B cell (primary cell): ENCODE measurements around the gene TKFC. TPM values are rescaled to one million over a fixed set of nuclear protein-coding genes. Genes with fewer than 3 reads are reported as not detected.

Experiments
- ATAC-seq: fragments of 200-7000 bp; cut with Tn5 transposase; one replicate; pipeline ENCODE4 v1.10.0; 2021; ENCODE audit warnings: low read depth, mild to moderate bottlenecking, moderate number of reproducible peaks, moderate library complexity
- CTCF ChIA-PET: fragments of 350-600 bp; sonication (Branson Sonifier 250); formaldehyde crosslinking; loops from one replicate; lab custom pipeline; 2021; ENCODE audit warnings: antibody characterized with exemption, inconsistent platforms; lab: Charles Lee
- POLR2A ChIA-PET: fragments of 350-600 bp; sonication (Branson Sonifier 250); formaldehyde crosslinking; loops from one replicate; lab custom pipeline; 2021; ENCODE audit warnings: antibody characterized with exemption; lab: Charles Lee
- DNase-seq: peaks from one replicate; pipeline ENCODE4 v3.0.0; 2013
- H2AFZ ChIP-seq: 2 replicates; pipeline ENCODE4 v1.6.1; 2012; ENCODE audit warnings: mild to moderate bottlenecking, low read depth, low read length; ENCODE audit not compliant: insufficient read depth, poor library complexity, severe bottlenecking
- H3K27ac ChIP-seq, 2 donors: 1 replicate in 1 of 2; 2 replicates in 1 of 2; pipeline ENCODE4 v1.5.1; 2012 to 2013; ENCODE audit warnings: low read length in 2 of 2, mild to moderate bottlenecking in 2 of 2, moderate library complexity in 1 of 2
- H3K27me3 ChIP-seq, 4 experiments: fragments of 200-600 bp in 1 of 4; sonication (generic) in 1 of 4; replicated peaks in 1 of 4; 1 replicate in 2 of 4; 2 replicates in 2 of 4; pipeline versions ENCODE4 v1.6.1 to v1.7.0; 2013 to 2016; ENCODE audit warnings: low read length in 3 of 4, mild to moderate bottlenecking in 2 of 4, mixed read lengths in 1 of 4, moderate library complexity in 1 of 4; ENCODE audit not compliant: insufficient read depth in 4 of 4, control insufficient read depth in 3 of 4; ENCODE audit errors: control extremely low read depth in 1 of 4
- H3K36me3 ChIP-seq, 2 experiments: replicated peaks in 1 of 2; 1 replicate in 1 of 2; 2 replicates in 1 of 2; pipeline versions ENCODE4 v1.6.1 to v1.7.1; 2013; ENCODE audit warnings: low read length in 1 of 2; ENCODE audit not compliant: insufficient read depth in 2 of 2, control insufficient read depth in 1 of 2; ENCODE audit errors: control extremely low read depth in 1 of 2, extremely low read depth in 1 of 2
- H3K4me1 ChIP-seq, 2 donors: fragments of 200-600 bp in 1 of 2; sonication (generic) in 1 of 2; 1 replicate in 1 of 2; 2 replicates in 1 of 2; pipeline versions ENCODE4 v1.5.1 to v1.6.1; 2013 to 2017; ENCODE audit warnings: low read length in 2 of 2; ENCODE audit not compliant: control insufficient read depth in 2 of 2, insufficient read depth in 2 of 2
- H3K4me2 ChIP-seq: replicated peaks from 2 replicates; pipeline ENCODE3; 2012; ENCODE audit warnings: mild to moderate bottlenecking, low read depth, low read length; ENCODE audit not compliant: poor library complexity, severe bottlenecking
- H3K4me3 ChIP-seq, 5 experiments: fragments of 200-600 bp in 1 of 5; sonication (generic) in 1 of 5; 1 replicate in 3 of 5; 2 replicates in 2 of 5; pipeline versions ENCODE4 v1.5.1 to v1.7.0; 2011 to 2016; ENCODE audit warnings: low read length in 4 of 5, mild to moderate bottlenecking in 4 of 5, low read depth in 2 of 5, control low read depth in 1 of 5, moderate library complexity in 1 of 5; ENCODE audit not compliant: insufficient read depth in 1 of 5; ENCODE audit errors: control extremely low read depth in 1 of 5, extremely low read depth in 1 of 5
- H3K79me2 ChIP-seq: fragments of 200-600 bp; sonication (generic); one replicate; pipeline ENCODE4 v1.6.0; 2016; ENCODE audit warnings: low read length; ENCODE audit not compliant: control insufficient read depth, insufficient read depth
- H3K9ac ChIP-seq: fragments of 200-600 bp; sonication (generic); 2 replicates; pipeline ENCODE4 v1.6.1; 2017; ENCODE audit warnings: mild to moderate bottlenecking, low read length, moderate library complexity
- H3K9me3 ChIP-seq, 3 donors: one replicate each; pipeline versions ENCODE4 v1.6.1 to v1.7.1; 2013; ENCODE audit warnings: low read length in 2 of 3; ENCODE audit not compliant: control insufficient read depth in 2 of 3, insufficient read depth in 1 of 3; ENCODE audit errors: control extremely low read depth in 1 of 3
- H4K20me1 ChIP-seq: 2 replicates; pipeline ENCODE4 v1.6.0; 2012; ENCODE audit warnings: mild to moderate bottlenecking, low read length; ENCODE audit not compliant: insufficient read depth, control insufficient read depth, poor library complexity, severe bottlenecking
- H3K27ac Mint-ChIP-seq: one replicate; pipeline ENCODE4 v1.8.0; 2021; ENCODE audit warnings: mixed read lengths
- H3K27me3 Mint-ChIP-seq: one replicate; pipeline ENCODE4 v1.8.0; 2021; ENCODE audit warnings: mixed read lengths
- H3K4me1 Mint-ChIP-seq: one replicate; pipeline ENCODE4 v1.8.0; 2021; ENCODE audit warnings: mixed read lengths
- H3K4me3 Mint-ChIP-seq: one replicate; pipeline ENCODE4 v1.8.0; 2021; ENCODE audit warnings: mixed read lengths
- H3K9me3 Mint-ChIP-seq: one replicate; pipeline ENCODE4 v1.8.0; 2022; ENCODE audit warnings: mixed read lengths; ENCODE audit not compliant: insufficient read depth
- EZH2 ChIP-seq: IDR thresholded peaks from 2 replicates; pipeline ENCODE4 v1.6.1; 2012; ENCODE audit warnings: borderline replicate concordance, low read depth, mild to moderate bottlenecking, moderate library complexity, low read length; ENCODE audit not compliant: insufficient read depth, poor library complexity, severe bottlenecking
- WGBS: methylation state at CpG from one replicate; pipeline ENCODE4 v1.1.5; 2013; ENCODE audit warnings: missing lambda C conversion rate; ENCODE audit not compliant: insufficient coverage; 5-methylcytosine and 5-hydroxymethylcytosine counted together
- intact Hi-C: fragments of 100-400 bp; cut with micrococcal nuclease; formaldehyde crosslinking; loops from one replicate; pipeline ENCODE4 v1.10.0; 2022
- polyA plus RNA-seq: library from polyadenylated mRNA; depleted of rRNA; stranded (reverse); fragments of >200 nt; gene quantifications from 2 replicates; pipeline ENCODE4 v1.2.3, GENCODE V29; 2012
- total RNA-seq, 2 donors: library from RNA; stranded (reverse); fragments of 120-200 nt in 1 of 2; gene quantifications; 1 replicate in 1 of 2; 2 replicates in 1 of 2; pipeline versions ENCODE4 v1.2.3 to v1.2.4, GENCODE V29; 2013 to 2022
- TF ChIP-seq, protein P1 (sequence below): fragments of 200-600 bp; IDR thresholded peaks from one replicate; pipeline ENCODE4 v1.8.0; 2022; ENCODE audit warnings: antibody characterized with exemption, mild to moderate bottlenecking

The TKFC gene
- total and polyA plus RNA-seq, 2 donors (not counting 1 experiment from before 2014, with no cell fraction given): 82.3 to 86.3 TPM

DNA sequence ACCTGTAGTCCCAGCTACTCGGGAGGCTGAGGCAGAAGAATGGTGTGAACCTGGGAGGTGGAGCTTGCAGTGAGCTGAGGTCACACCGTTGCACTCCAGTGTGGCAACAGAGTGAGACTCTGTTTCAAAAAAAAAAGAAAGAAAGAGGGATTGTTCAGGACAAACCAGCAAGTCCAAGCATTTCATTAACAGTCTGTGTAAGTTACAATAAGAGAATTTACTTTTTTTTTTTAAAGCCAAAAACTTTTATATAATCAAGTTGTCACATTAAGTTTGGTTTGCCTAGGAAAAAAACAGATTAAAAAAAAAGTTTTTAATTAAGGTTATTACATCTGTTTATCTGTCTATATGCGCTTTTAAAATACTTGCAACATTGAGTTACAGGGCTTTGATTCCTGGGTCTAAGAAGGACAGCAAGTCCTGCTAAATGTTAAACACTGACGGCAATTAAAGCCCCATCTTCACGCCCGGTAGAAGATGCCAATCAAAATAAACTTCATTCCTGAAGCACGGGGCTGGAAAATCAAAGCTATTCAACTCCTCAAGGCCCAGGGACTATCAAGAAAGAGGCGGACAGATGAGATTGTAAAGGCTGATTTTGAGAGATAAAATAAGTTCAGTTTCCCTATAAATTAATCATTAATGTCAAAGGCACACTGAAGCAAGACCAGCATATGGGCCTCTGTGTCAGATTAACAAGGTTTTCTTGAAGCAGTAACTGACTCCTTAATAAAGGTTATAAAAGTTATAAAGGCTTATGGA lies 39.8 kb downstream of the TKFC start:
- H3K27ac Mint-ChIP-seq: no peak overlapping the region
- no peaks in the 10 kb centered on the region for H3K4me1 Mint-ChIP-seq
- H3K36me3 ChIP-seq: peaks cover 2 to 31% of the 10 kb centered on the region in 2 experiments

DNA sequence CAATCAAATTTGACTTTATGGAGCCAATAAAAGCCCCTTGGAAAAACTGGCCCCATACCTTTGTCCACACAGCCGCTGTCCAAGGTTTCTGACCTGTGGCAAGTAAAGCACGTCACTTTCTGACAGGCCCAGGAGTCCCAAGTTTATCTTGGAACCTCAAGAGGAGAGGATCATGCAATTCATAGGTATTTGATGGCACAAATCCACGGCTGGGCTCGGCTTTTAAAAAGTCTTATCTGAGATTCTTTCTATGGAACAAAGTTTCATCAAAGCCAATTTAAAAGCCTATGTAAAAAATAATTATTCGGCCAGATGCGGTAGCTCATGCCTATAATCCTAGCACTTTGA lies 42.7 kb downstream of the TKFC start:
- Histone ChIP-seq H3K9me3 (peaks cover 0 to 11% (median 4%) of the 10 kb centered on the region in 3 donors), H3K27me3 (no peaks in the 10 kb centered on the region), H3K79me2 (no peaks in the 10 kb centered on the region), H3K27ac (no peak overlapping the region), H3K9ac (no peak overlapping the region), H3K4me3 (no peak overlapping the region), H3K4me2 (no peak overlapping the region), H3K4me1 (no peaks in the 10 kb centered on the region), H4K20me1 (no peaks in the 10 kb centered on the region), H3K36me3 (peaks cover 2 to 6% of the 10 kb centered on the region in 2 experiments), H2AFZ (no peak overlapping the region)
- intact Hi-C loops: no loop called here
- TF ChIP-seq, protein P1, sequence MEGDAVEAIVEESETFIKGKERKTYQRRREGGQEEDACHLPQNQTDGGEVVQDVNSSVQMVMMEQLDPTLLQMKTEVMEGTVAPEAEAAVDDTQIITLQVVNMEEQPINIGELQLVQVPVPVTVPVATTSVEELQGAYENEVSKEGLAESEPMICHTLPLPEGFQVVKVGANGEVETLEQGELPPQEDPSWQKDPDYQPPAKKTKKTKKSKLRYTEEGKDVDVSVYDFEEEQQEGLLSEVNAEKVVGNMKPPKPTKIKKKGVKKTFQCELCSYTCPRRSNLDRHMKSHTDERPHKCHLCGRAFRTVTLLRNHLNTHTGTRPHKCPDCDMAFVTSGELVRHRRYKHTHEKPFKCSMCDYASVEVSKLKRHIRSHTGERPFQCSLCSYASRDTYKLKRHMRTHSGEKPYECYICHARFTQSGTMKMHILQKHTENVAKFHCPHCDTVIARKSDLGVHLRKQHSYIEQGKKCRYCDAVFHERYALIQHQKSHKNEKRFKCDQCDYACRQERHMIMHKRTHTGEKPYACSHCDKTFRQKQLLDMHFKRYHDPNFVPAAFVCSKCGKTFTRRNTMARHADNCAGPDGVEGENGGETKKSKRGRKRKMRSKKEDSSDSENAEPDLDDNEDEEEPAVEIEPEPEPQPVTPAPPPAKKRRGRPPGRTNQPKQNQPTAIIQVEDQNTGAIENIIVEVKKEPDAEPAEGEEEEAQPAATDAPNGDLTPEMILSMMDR: no peak
- CTCF ChIA-PET: interaction anchor here (0.6 to 2.6 kb wide), 4 partner anchors 9 to 55 kb away, joined by 4 to 19 read pairs (median 7); partner anchors contain the start of gene TMEM216
- POLR2A ChIA-PET: no interaction called here
- Mint-ChIP-seq H3K9me3 (no peaks in the 10 kb centered on the region), H3K4me1 (no peaks in the 10 kb centered on the region), H3K27ac (no peak overlapping the region), H3K27me3 (no peaks in the 10 kb centered on the region), H3K4me3 (no peak overlapping the region)
- WGBS: 99% methylated on average over 4 of the region's 6 CpGs
- ATAC-seq (no peak), DNase-seq (no peak)

More for the DNA sequence above, 39.8 kb downstream of the TKFC start:
- Mint-ChIP-seq H3K27me3 (no peaks in the 10 kb centered on the region), H3K9me3 (no peaks in the 10 kb centered on the region), H3K4me3 (no peak overlapping the region)
- 95% methylated on average over 3 of the region's 8 CpGs for WGBS
- H3K27ac ChIP-seq: no peak overlapping the region
- no peak overlapping the region for H2AFZ ChIP-seq
- no peak for ATAC-seq
- POLR2A ChIA-PET: interaction anchor here (0.7 to 1.0 kb wide), 2 partner anchors 8 to 11 kb away, joined by 3 read pairs; partner anchors contain the start of genes CYB561A3 and TMEM138
- H4K20me1 ChIP-seq: no peaks in the 10 kb centered on the region
- intact Hi-C loops: no loop called here
- no peaks in the 10 kb centered on the region for H3K27me3 ChIP-seq
- H3K9ac ChIP-seq: no peak overlapping the region
- CTCF ChIA-PET: interaction anchor here (0.8 to 1.0 kb wide), 2 partner anchors 13 to 37 kb away, joined by 3 read pairs; no protein-coding TSS in a partner anchor
- peaks cover 0 to 11% (median 4%) of the 10 kb centered on the region in 3 donors for H3K9me3 ChIP-seq
- TF ChIP-seq EZH2: no peak
- TF ChIP-seq, protein P1: no peak
- no peak overlapping the region for H3K4me2 ChIP-seq
- H3K4me3 ChIP-seq: no peak overlapping the region
- no peaks in the 10 kb centered on the region for H3K4me1 ChIP-seq
- no peaks in the 10 kb centered on the region for H3K79me2 ChIP-seq
- no peak for DNase-seq
